Panc1 (cell line): Measurements from ENCODE around the gene HPS5. TPM values are rescaled to one million over a fixed set of nuclear protein-coding genes. Genes with fewer than 3 reads are reported as not detected.
"Not testable (repeated sequence)": the region's sequence is repeated elsewhere in the genome, so short reads cannot be mapped to it uniquely, and the experiment has no call there.

Experiments
- ATAC-seq: fragments of 200-7000 bp; cut with Tn5 transposase; 2 replicates; pipeline ENCODE4 v1.9.1; 2020; ENCODE audit warnings: mild to moderate bottlenecking, moderate library complexity
- BruUV-seq: library from RNA; stranded (reverse); fragments of 400-500 nt; replicated peaks from 2 replicates; lab custom pipeline; 2021; lab: Mats Ljungman, UMichigan
- CTCF ChIA-PET: fragments of 300-600 bp; sonication (Branson Sonifier 250); formaldehyde crosslinking; loops from one replicate; lab custom pipeline; 2022; ENCODE audit warnings: antibody characterized with exemption; lab: Charles Lee
- POLR2A ChIA-PET: fragments of 300-600 bp; sonication (Branson Sonifier 250); formaldehyde crosslinking; loops from one replicate; lab custom pipeline; 2022; ENCODE audit warnings: antibody characterized with exemption; lab: Charles Lee
- DNase-seq: peaks from one replicate; pipeline ENCODE4 v3.0.0-alpha.2; 2010; ENCODE audit warnings: low read depth, low spot score
- H3K27ac ChIP-seq: 2 replicates; pipeline ENCODE4 v1.5.1; 2011; ENCODE audit warnings: mild to moderate bottlenecking, low read length, inconsistent platforms
- H3K27me3 ChIP-seq: fragments of 200-500 bp; sonication (Bioruptor generic); 2 replicates; pipeline ENCODE4 v1.6.0; 2014; ENCODE audit warnings: low read length, inconsistent platforms; ENCODE audit not compliant: control insufficient read depth, insufficient read depth
- H3K36me3 ChIP-seq: fragments of 200-500 bp; sonication (Bioruptor generic); 2 replicates; pipeline ENCODE4 v1.5.1; 2014; ENCODE audit warnings: inconsistent platforms, mild to moderate bottlenecking, low read length, moderate library complexity; ENCODE audit not compliant: control insufficient read depth, insufficient read depth
- H3K4me1 ChIP-seq: 2 replicates; pipeline ENCODE4 v1.5.1; 2011; ENCODE audit warnings: inconsistent platforms, mild to moderate bottlenecking, low read length, moderate library complexity; ENCODE audit not compliant: control insufficient read depth, insufficient read depth
- H3K4me3 ChIP-seq, 2 experiments: 2 replicates each; pipeline ENCODE4 v1.5.1; 2011 to 2012; ENCODE audit warnings: low read depth in 2 of 2, low read length in 2 of 2, mild to moderate bottlenecking in 2 of 2, inconsistent platforms in 1 of 2, moderate library complexity in 1 of 2
- H3K9me3 ChIP-seq: fragments of 200-500 bp; sonication (Bioruptor generic); 2 replicates; pipeline ENCODE4 v1.5.1; 2014; ENCODE audit warnings: low read depth, mild to moderate bottlenecking, inconsistent platforms, low read length, moderate library complexity; ENCODE audit not compliant: control insufficient read depth, insufficient read depth
- CTCF ChIP-seq: fragments of 450-650 bp; IDR thresholded peaks from 2 replicates; pipeline ENCODE4 v1.5.1; 2017; ENCODE audit warnings: mild to moderate bottlenecking
- POLR2AphosphoS5 ChIP-seq: IDR thresholded peaks from 2 replicates; pipeline ENCODE4 v1.6.1; 2012; ENCODE audit warnings: mild to moderate bottlenecking, low read depth, low read length, moderate library complexity
- SIN3A ChIP-seq: IDR thresholded peaks from 2 replicates; pipeline ENCODE4 v1.6.1; 2012; ENCODE audit warnings: low read depth, mild to moderate bottlenecking, low read length, moderate library complexity, borderline replicate concordance; ENCODE audit not compliant: insufficient read depth
- TCF7L2 ChIP-seq: IDR thresholded peaks from 2 replicates; pipeline ENCODE4 v1.6.1; 2011; ENCODE audit warnings: mild to moderate bottlenecking, low read depth, low read length, inconsistent platforms
- in situ Hi-C: cut with HindIII; loops from 2 replicates; pipeline ENCODE4 v1.10.0; 2016; ENCODE audit warnings: low sequenced_read_pairs, low pct_unique_long_range_greater_than_20kb
- intact Hi-C: fragments of 100-400 bp; cut with micrococcal nuclease; formaldehyde crosslinking; loops from one replicate; pipeline ENCODE4 v1.10.0; 2022; ENCODE audit not compliant: unreplicated experiment
- total RNA-seq: library from RNA; stranded (reverse); gene quantifications from one replicate; pipeline ENCODE4 v1.2.1, GENCODE V29; 2021; ENCODE audit not compliant: unreplicated experiment
- TF ChIP-seq, protein P1 (sequence below), 2 experiments: IDR thresholded peaks; 2 replicates each; pipeline ENCODE4 v1.6.1; 2011 to 2012; ENCODE audit warnings: low read depth in 2 of 2, control low read depth in 1 of 2, low read length in 1 of 2, mild to moderate bottlenecking in 1 of 2, moderate library complexity in 1 of 2; ENCODE audit not compliant: insufficient read depth in 1 of 2

The HPS5 gene
- total RNA-seq, 1 experiment from 2014 or later, result 27.7 TPM

- no peaks in the 10 kb centered on the region for H3K4me1 ChIP-seq
- H3K36me3 ChIP-seq, result no peaks in the 10 kb centered on the region
- no peak overlapping the region for H3K4me3 ChIP-seq
- no TSS peak for BruUV-seq
- H3K27me3 ChIP-seq, result no peaks in the 10 kb centered on the region; the same call in 1 of the 2 replicates
- H3K9me3 ChIP-seq, result no peaks in the 10 kb centered on the region
- intact Hi-C loops (no loop called here), in situ Hi-C loops (no loop called here)
- DNase-seq (no peak), ATAC-seq (no peak)
- CTCF ChIA-PET, result no interaction called here
- no peak overlapping the region for H3K27ac ChIP-seq
- TF ChIP-seq POLR2AphosphoS5 (no peak), SIN3A (no peak)
- TF ChIP-seq, protein P1, sequence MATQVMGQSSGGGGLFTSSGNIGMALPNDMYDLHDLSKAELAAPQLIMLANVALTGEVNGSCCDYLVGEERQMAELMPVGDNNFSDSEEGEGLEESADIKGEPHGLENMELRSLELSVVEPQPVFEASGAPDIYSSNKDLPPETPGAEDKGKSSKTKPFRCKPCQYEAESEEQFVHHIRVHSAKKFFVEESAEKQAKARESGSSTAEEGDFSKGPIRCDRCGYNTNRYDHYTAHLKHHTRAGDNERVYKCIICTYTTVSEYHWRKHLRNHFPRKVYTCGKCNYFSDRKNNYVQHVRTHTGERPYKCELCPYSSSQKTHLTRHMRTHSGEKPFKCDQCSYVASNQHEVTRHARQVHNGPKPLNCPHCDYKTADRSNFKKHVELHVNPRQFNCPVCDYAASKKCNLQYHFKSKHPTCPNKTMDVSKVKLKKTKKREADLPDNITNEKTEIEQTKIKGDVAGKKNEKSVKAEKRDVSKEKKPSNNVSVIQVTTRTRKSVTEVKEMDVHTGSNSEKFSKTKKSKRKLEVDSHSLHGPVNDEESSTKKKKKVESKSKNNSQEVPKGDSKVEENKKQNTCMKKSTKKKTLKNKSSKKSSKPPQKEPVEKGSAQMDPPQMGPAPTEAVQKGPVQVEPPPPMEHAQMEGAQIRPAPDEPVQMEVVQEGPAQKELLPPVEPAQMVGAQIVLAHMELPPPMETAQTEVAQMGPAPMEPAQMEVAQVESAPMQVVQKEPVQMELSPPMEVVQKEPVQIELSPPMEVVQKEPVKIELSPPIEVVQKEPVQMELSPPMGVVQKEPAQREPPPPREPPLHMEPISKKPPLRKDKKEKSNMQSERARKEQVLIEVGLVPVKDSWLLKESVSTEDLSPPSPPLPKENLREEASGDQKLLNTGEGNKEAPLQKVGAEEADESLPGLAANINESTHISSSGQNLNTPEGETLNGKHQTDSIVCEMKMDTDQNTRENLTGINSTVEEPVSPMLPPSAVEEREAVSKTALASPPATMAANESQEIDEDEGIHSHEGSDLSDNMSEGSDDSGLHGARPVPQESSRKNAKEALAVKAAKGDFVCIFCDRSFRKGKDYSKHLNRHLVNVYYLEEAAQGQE (IDR thresholded peaks at IDR 0.05; ENCODE audit: insufficient read depth in 1 of 2, low read depth in 2 of 2, low read length in 1 of 2), result no peak
- POLR2A ChIA-PET, result no interaction called here
These were observed 57.9 kb downstream of the HPS5 start for GRCh38 chr11:18264035-18264434.

DNA sequence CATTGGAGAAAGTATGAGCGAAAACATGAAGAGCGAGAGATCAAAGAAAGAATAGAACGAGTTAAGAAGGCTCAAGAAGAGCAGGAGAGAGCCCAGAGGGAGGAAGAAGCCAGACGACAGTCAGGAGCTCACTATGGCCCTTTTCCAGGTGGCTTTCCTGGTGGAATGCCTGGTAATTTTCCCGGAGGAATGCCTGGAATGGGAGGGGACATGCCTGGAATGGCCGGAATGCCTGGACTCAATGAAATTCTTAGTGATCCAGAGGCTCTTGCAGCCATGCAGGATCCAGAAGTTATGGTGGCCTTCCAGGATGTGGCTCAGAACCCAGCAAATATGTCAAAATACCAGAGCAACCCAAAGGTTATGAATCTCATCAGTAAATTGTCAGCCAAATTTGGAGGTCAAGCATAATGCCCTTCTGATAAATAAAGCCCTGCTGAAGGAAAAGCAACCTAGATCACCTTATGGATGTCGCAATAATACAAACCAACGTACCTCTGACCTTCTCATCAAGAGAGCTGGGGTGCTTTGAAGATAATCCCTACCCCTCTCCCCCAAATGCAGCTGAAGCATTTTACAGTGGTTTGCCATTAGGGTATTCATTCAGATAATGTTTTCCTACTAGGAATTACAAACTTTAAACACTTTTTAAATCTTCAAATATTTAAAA lies 59.1 kb downstream of the HPS5 start:
- H3K4me3 ChIP-seq, ATAC-seq, BruUV-seq, POLR2A ChIA-PET, H3K36me3 ChIP-seq, H3K27ac ChIP-seq, H3K27me3 ChIP-seq, in situ Hi-C loops, intact Hi-C loops, CTCF ChIA-PET, DNase-seq, H3K9me3 ChIP-seq, H3K4me1 ChIP-seq: not testable (repeated sequence)

GRCh38 chr11:18261721-18262120 lies 60.2 kb downstream of the HPS5 start:
- ChIA-PET POLR2A (no interaction called here), CTCF (no interaction called here)
- no peak overlapping the region for H3K27ac ChIP-seq
- no peaks in the 10 kb centered on the region for H3K36me3 ChIP-seq
- TF ChIP-seq POLR2AphosphoS5, result no peak
- BruUV-seq, result no TSS peak
- in situ Hi-C loops, result no loop called here
- H3K4me3 ChIP-seq, result no peak overlapping the region
- ATAC-seq, result no peak
- no peaks in the 10 kb centered on the region for H3K9me3 ChIP-seq
- H3K4me1 ChIP-seq, result no peaks in the 10 kb centered on the region
- intact Hi-C loops, result no loop called here
- DNase-seq, result no peak
- H3K27me3 ChIP-seq, result no peaks in the 10 kb centered on the region; the same call in 1 of the 2 replicates

DNA sequence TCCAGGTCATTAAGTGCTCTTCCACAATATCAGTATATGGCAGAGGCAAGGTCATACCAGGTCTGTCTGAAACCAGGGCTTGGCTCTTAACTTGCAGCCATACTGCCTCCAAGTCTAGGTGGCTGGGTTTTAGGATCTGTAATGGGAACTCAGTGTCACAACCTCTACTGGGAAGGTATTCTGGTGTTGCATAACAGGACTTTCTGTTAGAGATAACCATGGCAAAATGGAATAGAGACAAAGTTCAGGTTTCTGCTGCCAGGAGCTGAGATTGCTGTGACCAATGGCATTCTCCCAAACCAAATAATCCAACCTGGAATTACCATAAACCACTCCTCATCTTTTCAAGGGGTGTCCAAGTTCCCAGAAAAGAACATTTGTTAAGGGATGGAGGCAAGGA lies 62.7 kb downstream of the HPS5 start:
- in situ Hi-C loops, result no loop called here
- ChIA-PET POLR2A (no interaction called here), CTCF (no interaction called here)

More for the DNA sequence above, 62.7 kb downstream of the HPS5 start:
- intact Hi-C loops, result no loop called here
- TF ChIP-seq, protein P1 (IDR thresholded peaks at IDR 0.05; ENCODE audit: insufficient read depth in 1 of 2, low read depth in 2 of 2, low read length in 1 of 2), result no peak
- TF ChIP-seq CTCF (no peak), SIN3A (no peak), POLR2AphosphoS5 (no peak), TCF7L2 (no peak)
- no peak for ATAC-seq
- Histone ChIP-seq H3K27me3 (no peaks in the 10 kb centered on the region; the same call in 1 of the 2 replicates), H3K4me3 (no peak overlapping the region), H3K36me3 (no peaks in the 10 kb centered on the region), H3K9me3 (no peaks in the 10 kb centered on the region), H3K4me1 (no peaks in the 10 kb centered on the region), H3K27ac (no peak overlapping the region)
- no peak for DNase-seq
- no TSS peak for BruUV-seq
